RWPE2 (cell line): ENCODE measurements around the gene SYNGR4.

Source experiments
- ATAC-seq: fragments of 200-7000 bp; cut with Tn5 transposase; 3 replicates; pipeline ENCODE4 v1.9.1; 2021; ENCODE audit warnings: low read depth
- DNase-seq: peaks from one replicate; pipeline ENCODE4 v3.0.0-alpha.2; 2020; ENCODE audit warnings: low spot score
- H3K27ac ChIP-seq: fragments of 450-650 bp; 2 replicates; pipeline ENCODE4 v1.5.1; 2017; ENCODE audit warnings: mild to moderate bottlenecking; ENCODE audit not compliant: poor library complexity, severe bottlenecking
- H3K27me3 ChIP-seq: fragments of 250-450 bp; sonication (Bioruptor Pico); 2 replicates; pipeline ENCODE4 v1.5.1; 2021; ENCODE audit warnings: mild to moderate bottlenecking, moderate library complexity; ENCODE audit not compliant: insufficient read depth, poor library complexity, severe bottlenecking
- H3K36me3 ChIP-seq: fragments of 250-450 bp; sonication (Bioruptor Pico); 2 replicates; pipeline ENCODE4 v1.5.1; 2020; ENCODE audit warnings: low read depth, mild to moderate bottlenecking, moderate library complexity
- H3K4me1 ChIP-seq: fragments of 250-450 bp; sonication (Bioruptor Pico); 2 replicates; pipeline ENCODE4 v1.5.1; 2021; ENCODE audit warnings: mild to moderate bottlenecking, moderate library complexity; ENCODE audit not compliant: insufficient read depth, poor library complexity, severe bottlenecking
- H3K4me3 ChIP-seq: fragments of 250-450 bp; sonication (Bioruptor Pico); 2 replicates; pipeline ENCODE4 v1.5.1; 2021; ENCODE audit warnings: mild to moderate bottlenecking, moderate library complexity; ENCODE audit not compliant: severe bottlenecking
- H3K9me3 ChIP-seq: fragments of 250-450 bp; sonication (Bioruptor Pico); 2 replicates; pipeline ENCODE4 v1.5.1; 2021; ENCODE audit warnings: mild to moderate bottlenecking, moderate library complexity; ENCODE audit not compliant: severe bottlenecking
- CTCF ChIP-seq: fragments of 450-650 bp; IDR thresholded peaks from one replicate; pipeline ENCODE4 v1.5.1; 2017; ENCODE audit warnings: mild to moderate bottlenecking, moderate library complexity; ENCODE audit not compliant: poor library complexity, severe bottlenecking

SYNGR4 gene

DNA sequence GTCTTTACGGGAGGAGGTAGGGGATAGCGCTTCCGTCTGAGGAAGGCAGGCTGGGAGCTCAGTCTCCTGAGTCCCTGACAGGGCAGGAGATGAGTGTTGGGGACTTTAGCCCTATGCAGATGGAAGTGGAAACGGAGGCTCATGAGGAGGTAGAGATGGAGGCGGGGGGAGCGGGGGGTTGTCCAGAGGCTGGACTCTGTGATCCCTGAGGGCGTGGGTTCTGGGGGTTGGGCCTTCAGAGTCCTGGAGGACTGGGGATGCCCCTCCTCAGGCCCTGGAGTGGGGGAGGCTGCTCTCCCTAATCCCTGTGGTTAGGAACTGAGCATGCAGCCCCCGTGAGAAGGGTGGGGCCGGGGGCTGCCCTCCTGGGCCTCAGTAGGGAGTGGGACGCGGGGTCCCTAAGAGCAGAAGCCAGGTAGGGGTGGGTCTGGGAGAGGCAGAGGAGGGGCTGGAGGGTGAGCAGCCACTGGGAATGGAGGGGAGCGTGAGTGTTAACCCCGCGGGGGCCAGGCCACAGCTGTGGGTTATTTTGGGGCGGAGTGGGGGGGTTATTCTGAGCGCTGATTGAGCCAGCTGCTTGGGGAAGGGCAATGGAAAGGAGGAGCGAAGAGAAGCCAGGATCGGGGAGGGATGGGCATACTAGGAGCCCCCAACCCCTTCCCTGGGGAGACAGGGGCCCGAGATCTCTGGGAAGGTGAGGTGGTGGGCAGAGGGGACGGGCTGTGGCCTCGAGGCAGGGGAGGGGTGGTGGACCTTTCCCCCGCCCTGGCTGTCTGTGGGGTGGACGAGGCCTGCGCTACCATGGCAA is 32.1 kb downstream of the SYNGR4 start:
- no peak for DNase-seq
- peaks cover 8% of the 10 kb centered on the region for H3K27me3 ChIP-seq
- no peak overlapping the region for H3K4me3 ChIP-seq
- H3K4me1 ChIP-seq = peaks cover 6% of the 10 kb centered on the region
- H3K27ac ChIP-seq = no peak overlapping the region
- H3K36me3 ChIP-seq = no peaks in the 10 kb centered on the region
- H3K9me3 ChIP-seq = no peaks in the 10 kb centered on the region
- ATAC-seq = no peak
- no peak for TF ChIP-seq CTCF

DNA sequence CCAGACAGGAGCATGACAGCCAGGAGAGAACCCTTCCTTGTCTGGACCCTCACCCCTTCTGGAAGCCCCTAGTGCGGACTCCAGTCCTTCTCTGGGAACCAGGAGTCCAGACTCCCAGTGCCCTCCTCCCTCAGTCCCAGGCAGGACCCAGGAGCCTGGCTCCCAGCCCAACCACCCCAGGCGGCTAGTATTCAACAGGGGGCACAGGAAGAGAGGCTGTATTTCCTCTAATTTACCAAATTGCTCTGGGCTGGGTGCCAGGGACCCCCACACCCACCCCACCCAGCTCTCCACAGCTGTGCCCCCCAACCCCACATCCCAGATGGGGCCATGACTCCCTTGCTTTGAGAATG is 32.6 kb downstream of the SYNGR4 start:
- DNase-seq (no peak), ATAC-seq (no peak)
- Histone ChIP-seq H3K27ac (no peak overlapping the region), H3K4me3 (no peak overlapping the region), H3K4me1 (peaks cover 6% of the 10 kb centered on the region), H3K27me3 (peaks cover 8% of the 10 kb centered on the region), H3K9me3 (no peaks in the 10 kb centered on the region), H3K36me3 (no peaks in the 10 kb centered on the region)
- TF ChIP-seq CTCF = no peak

DNA sequence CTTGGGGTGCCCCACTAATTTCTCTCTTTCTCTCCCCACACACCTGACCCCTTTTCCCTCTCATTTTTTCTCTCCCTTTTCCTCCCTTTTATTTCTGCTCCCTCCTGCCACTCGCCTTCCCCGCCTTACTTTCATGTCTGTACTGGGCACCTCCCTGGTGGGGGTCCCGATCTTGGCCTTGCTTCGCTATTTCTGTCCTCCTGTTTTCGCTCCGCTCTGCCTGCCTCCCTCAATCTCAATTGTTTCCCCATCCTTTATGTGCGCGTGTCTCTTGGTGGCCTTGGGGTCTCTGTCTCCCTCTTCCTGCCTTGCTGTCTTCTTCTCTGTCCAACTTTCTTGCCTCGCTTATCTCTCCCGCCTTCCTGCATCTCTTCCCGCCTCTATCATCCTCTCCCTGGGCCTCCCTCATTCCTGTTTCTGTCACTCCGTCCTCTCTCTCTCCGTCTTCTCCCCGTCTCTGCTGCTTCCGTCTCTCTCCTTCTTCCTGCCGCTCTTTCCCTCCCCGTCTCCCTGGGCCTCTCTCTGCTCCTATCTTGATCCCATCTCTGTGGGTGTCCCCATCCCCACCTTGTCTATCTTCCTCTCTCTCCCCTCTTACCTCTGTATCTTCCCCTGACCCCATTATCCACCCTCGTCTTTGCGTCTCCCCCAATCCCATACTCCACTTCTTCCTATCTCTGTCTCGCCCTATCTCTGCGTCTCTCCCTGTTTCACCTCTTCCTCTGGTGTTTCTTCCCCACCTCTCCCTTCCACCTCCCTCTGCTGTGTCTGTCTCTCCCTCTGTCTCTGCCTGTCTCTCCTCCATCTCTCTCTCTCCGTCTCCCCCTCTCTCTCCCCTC is 33.3 kb downstream of the SYNGR4 start:
- Histone ChIP-seq H3K27ac (peak overlapping the region; percentile 83), H3K36me3 (no peaks in the 10 kb centered on the region), H3K4me1 (peaks cover 6% of the 10 kb centered on the region), H3K9me3 (no peaks in the 10 kb centered on the region), H3K27me3 (peaks cover 8% of the 10 kb centered on the region), H3K4me3 (peak overlapping the region; percentile 72)
- DNase-seq (no peak), ATAC-seq (no peak)
- TF ChIP-seq CTCF = no peak

DNA sequence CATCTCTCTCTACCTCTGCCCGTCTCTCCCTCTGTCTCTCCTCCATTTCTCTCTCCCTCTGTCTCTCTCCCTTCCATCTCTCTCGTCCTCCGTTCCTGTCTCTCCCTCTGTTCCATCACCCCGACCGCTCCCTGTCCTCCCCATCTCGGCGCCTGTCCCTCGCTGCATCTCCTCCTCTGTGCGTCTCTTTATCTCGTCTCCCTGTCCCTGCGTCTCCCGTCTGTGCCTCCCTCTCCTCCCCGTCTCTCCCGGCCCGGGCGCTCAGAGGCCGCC is 33.9 kb downstream of the SYNGR4 start:
- ATAC-seq (no peak), DNase-seq (no peak)
- H3K4me3 ChIP-seq = peak overlapping the region; percentile 72
- H3K27ac ChIP-seq = peak overlapping the region; percentile 83
- no peak for TF ChIP-seq CTCF
- H3K9me3 ChIP-seq = no peaks in the 10 kb centered on the region
- H3K36me3 ChIP-seq = no peaks in the 10 kb centered on the region
- peaks cover 8% of the 10 kb centered on the region for H3K27me3 ChIP-seq
- peaks cover 6% of the 10 kb centered on the region for H3K4me1 ChIP-seq
